HG02610 (cell line): ENCODE results near the gene POLRMT.

Experiments used
- ATAC-seq: cut with Tn5 transposase; IDR thresholded peaks from one replicate; pipeline ENCODE4 v1.9.1; 2021; ENCODE audit warnings: mild to moderate bottlenecking, moderate library complexity; ENCODE audit not compliant: unreplicated experiment

Gene POLRMT

GRCh38 chr19:581399-582111, 51.8 kb downstream of the POLRMT start:
- no peak for ATAC-seq

- no peak for ATAC-seq
Observed at GRCh38 chr19:580274-580835, 53.0 kb downstream of the POLRMT start.

- ATAC-seq = no peak
Observed at GRCh38 chr19:579842-580155, 53.5 kb downstream of the POLRMT start.

GRCh38 chr19:579111-579841, 54.1 kb downstream of the POLRMT start:
- ATAC-seq = no peak

GRCh38 chr19:577439-578392, 55.6 kb downstream of the POLRMT start:
- ATAC-seq = no peak

GRCh38 chr19:576768-577438, 56.4 kb downstream of the POLRMT start:
- ATAC-seq = no peak

- ATAC-seq = no peak
Observed at GRCh38 chr19:575527-576506, 57.5 kb downstream of the POLRMT start.

- ATAC-seq = no peak
Observed at GRCh38 chr19:574658-575526, 58.4 kb downstream of the POLRMT start.

- no peak for ATAC-seq
Observed at GRCh38 chr19:573519-573825, 59.9 kb downstream of the POLRMT start.

GRCh38 chr19:572743-573518, 60.4 kb downstream of the POLRMT start:
- no peak for ATAC-seq

GRCh38 chr19:572140-572742, 61.1 kb downstream of the POLRMT start, which contains the start of gene BSG:
BSG (plus strand) TSS chr19:572596; CDS start chr19:572635, 39 bp downstream.
- peak; percentile 77 for ATAC-seq

GRCh38 chr19:571566-571974, 61.8 kb downstream of the POLRMT start:
- no peak for ATAC-seq

- ATAC-seq = no peak
Observed at GRCh38 chr19:570937-571565, 62.3 kb downstream of the POLRMT start.

GRCh38 chr19:570251-570686, 63.1 kb downstream of the POLRMT start:
- no peak for ATAC-seq

- ATAC-seq = no peak
Observed at GRCh38 chr19:567296-567900, 65.9 kb downstream of the POLRMT start.
